HG03060 (cell line): ENCODE results near the gene CLIC4.
"Not testable (repeated sequence)": the region's sequence is repeated elsewhere in the genome, so short reads cannot be mapped to it uniquely, and the experiment has no call there.

ENCODE experiments used
- ATAC-seq: cut with Tn5 transposase; IDR thresholded peaks from one replicate; pipeline ENCODE4 v1.9.1; 2021; ENCODE audit warnings: low read depth, moderate number of reproducible peaks; ENCODE audit not compliant: unreplicated experiment

The CLIC4 gene

DNA sequence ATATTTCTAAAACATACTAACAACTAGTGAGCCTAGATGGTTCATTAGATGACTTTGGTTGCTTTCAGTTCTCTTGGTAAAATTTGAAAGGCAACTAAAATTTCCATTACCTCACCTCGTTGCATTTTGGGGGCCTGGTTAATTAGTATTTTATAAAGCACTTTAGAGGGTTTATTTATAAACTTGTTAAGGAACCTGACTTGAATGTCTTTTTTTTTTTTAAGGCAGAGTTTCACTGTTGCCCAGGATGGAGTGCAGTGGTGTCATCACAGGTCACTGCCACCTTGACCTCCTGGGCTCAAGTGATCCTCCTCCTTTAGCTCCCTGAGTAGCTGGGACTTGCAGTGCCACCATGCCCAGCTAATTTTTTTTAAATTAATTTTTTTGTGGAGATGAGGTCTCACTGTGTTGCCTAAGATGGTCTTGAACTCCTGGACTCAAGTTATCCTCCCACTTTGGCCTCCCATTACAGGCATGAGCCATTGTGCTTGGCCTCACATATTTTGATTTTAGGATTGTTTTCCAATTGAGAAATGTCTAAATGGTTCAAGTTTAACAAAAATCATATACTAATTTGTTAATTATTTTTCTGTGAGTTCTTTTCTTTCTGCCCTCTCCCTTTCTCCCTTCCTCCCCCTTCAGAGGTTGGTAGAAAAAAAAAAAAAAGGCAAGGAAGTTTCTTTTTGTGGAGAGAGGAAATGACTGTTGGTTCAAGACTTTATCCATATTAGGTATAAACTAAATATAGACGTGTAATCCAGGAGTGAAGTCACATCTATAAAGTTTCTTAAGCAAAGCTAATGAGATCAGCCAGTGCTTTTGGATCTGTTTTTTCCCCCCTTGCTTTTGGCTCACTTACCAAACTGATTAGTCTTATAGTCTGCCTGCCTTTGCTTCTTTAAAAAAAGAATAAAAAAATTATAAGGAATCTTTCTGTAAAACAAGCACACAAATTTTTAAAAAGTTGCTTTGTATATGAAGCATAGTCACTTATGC lies 24.7 kb downstream of the CLIC4 start:
- ATAC-seq, result no peak

DNA sequence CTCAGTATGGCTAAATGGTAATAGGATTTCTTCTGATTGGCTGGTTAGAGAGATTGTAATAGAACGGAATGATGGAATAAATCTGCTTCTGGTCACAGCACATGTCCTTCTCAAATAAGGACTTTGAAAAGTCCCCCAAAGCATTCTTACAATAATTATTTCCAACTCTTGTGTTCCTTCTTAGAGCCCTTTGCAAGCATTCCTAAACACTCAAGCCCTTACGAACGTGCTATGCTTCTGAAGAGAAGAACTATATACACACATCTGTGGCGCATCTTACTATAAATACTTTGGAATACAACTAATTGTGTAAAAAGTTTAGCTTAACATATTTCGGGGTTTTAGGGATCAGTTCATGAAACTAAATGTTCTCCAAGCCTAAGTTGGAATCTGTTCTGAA lies 25.6 kb downstream of the CLIC4 start:
- ATAC-seq, result no peak

DNA sequence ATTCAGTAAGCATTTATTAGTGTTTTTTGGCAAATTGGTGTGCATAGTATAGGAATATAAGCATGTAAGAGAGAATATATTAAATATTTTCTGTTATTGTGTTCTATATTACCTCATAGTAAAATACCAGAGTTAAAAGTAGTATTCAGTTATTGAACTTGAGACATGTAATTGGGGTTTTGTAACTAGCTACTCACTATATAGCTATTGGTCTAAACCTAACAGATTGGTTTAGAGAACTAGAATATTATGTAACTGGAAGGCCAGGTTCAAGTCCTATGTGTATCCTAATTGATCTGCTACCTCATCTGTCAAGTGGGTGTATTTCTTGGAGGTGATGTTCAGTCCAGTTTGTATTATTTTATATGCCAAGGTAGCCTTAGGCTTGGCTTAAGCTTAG lies 26.3 kb downstream of the CLIC4 start:
- no peak for ATAC-seq

DNA sequence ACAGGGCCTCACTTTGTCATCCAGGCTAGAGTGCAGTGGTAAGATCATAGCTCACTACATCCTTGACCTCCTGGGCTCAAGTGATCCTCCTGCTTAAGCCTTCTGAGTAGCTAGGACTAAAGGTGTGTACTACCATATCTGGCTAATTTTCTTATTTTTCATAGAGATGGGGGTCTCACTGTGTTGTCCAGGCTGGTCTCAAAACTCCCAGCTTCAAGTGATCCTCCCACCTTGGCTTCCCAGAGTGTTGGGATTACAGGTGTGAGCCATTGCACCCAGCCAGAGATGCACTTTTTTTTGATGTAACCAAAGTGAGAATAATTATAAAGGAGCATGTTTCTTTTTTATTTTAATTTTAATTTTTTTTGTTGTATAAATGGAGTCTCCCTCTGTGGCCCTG lies 28.4 kb downstream of the CLIC4 start:
- no peak for ATAC-seq

DNA sequence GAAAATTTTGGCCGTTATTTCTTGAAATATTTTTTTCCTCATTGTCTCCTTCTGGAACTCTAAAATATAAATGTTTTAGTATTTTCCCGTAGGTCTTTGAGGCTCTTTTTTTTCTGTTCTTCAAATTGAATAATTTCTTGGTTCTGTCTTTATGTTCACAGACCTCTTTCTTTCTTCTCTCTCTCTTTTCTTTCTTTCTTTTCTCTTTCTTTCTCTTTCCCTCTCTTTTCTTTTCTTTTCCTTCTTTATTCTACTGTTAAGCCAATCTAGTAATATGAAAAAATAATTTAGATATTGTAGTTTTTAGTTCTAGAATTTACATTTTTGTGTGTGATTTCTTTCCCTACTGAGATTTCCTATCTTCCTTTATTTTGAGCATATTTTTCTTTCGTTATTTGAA lies 30.1 kb downstream of the CLIC4 start:
- ATAC-seq, result no peak

DNA sequence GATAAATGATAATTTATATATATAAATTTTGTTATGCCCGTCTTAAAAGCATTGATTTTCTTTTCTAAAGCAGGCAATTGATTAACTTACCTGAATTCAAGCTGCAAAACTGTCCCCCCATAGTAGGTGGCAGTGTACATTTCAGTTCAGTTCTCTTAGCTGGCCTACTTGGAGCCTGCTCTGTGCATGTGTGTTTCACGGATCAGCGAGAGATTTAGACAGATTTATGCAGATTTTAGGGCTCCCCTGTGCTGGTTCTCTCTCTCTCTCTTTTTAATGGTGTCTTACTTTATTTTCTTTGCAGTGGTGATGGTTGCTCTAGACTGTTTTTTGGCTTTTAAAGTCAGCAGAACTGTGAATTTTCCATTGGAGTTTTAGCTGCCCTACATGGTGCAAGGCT lies 30.7 kb downstream of the CLIC4 start:
- ATAC-seq, result no peak

DNA sequence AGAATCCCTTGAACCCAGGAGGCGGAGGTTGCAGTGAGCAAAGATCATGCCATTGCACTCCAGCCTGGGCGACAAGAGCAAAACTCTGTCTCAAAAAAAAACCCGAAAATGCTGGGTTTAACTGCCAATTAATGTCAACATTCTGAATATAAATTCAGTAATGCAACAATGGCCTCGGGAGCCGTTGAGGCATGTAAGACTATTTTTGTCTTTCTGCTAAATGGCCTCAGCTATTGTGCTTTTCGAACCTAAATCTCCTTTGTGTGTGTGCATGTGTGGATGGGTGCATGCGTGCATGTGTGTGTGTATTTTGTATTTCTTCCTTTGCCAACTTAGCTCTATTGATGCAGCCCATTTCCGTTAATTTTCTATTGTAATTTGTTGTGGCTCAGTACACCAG lies 31.6 kb downstream of the CLIC4 start:
- no peak for ATAC-seq

DNA sequence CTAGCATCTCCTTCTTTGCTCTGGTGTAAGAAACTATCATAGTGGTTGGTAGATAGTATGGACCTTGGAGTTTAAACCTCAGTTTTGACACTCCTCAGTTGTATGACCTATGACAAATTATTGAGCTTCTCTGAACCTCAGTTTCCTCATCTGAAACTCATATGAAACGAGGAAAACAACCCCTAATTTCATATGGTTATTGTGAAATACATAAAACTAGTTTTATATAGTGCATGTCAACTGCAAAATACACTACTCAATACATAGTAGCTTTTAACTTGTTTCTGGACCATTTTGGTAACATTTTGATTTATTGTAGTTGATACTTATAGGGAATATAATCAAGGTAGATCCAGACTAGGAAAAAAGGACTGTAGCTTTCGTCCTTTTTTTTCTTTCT lies 32.9 kb downstream of the CLIC4 start:
- ATAC-seq, result no peak

DNA sequence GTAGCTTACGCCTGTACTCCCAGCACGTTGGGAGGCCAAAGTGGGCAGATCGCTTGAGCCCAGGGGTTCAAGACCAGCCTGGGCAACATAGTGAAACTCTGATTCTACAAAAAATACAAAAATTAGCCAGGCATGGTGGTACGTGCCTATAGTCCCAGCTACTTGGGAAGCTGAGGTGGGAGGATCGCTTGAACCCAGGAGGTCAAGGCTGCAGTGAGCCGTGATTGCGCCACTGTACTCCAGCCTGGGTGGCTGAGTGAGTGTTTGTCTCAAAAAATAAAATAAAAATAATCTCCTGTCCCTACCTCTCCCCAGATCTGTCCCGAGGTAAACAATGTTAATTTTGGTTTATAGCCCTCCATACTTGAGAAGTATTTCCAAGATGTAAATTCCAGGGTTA lies 34.0 kb downstream of the CLIC4 start:
- ATAC-seq, result not testable (repeated sequence)

DNA sequence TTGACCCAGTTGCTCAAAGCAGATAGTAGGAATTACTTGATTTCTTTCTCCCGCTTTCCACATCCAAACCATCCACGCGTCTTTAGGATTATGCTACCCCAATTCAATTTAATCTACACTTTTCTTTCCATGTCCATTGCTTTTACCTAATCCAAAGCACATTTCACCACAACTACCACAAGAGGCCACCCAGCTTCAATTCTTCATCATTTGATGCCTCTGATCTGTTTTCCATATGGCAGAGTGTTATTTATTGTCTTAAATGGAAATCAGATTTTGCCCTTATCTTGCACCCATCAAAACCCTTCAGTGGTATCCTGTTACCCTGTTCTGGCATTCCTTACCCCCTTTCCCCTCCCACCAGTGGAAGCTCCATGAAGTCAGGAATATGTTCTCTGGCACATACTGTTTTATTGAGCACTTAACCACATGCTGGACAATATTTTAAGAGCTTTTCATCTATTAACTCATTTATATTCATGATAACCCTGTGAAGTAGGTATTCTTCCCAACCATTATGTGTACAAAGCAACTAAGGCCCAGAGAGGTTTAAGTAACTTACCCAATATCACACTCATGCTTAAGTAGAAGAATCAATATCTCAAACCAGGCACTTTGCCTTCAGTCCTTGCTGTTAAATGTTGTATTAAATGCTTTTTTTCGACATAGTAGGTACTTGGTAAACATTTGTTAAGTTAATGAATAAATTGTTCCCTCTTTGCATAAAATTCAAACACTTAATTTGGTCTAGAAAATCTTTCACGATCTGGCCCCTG lies 34.6 kb downstream of the CLIC4 start:
- no peak for ATAC-seq

DNA sequence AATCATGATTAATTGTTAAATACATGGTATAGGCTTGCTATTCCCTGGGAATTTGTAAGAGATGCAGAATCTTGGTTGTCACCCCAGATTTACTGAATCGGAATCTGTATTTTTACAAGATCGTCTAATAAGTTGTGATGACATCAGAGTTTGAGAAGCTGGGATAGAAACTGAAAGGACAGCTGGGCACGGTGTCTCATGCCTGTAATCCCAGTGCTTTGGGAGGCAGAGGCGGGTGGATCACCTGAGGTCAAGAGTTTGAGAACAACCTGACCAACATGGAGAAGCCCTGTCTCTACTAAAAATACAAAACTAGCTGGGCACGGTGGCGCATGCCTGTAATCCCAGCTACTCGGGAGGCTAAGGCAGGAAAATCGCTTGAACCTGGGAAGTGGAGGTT lies 35.4 kb downstream of the CLIC4 start:
- not testable (repeated sequence) for ATAC-seq

DNA sequence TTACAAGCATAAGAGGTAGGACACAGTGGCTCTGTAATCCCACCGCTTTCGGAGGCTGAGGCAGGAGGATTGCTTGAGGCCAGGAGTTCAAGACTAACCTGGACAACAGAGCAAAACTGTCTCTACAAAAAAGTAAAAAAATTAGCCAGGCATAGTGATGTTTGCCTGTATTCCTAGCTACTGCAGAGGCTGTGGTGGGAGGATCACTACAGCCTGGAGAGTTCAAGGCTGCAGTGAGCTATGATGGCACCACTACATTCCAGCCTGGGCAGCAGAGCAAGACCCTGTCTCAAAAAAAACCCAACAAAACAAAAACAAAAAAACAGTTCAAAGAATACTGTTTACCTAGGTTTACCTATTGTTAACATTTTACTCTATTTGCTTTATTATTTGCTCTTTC lies 37.4 kb downstream of the CLIC4 start:
- ATAC-seq, result no peak

DNA sequence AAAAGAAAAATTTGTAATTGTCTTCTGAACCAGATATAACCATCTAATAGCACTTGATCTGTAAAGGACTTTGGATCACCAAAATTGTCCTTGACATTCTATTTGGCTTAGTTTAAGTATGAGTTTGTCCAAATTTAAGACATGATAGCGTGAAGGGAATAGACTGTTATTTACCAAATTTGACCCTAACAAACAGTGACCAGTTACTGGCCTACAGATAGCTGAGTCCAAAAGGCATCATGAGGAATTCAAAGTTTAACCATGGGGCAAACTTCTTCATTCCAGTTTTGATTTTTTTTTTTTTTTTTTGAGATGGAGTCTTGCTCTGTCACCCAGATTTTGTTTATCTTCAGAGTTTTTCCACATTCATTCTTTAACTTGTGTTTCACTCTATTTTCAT lies 38.5 kb downstream of the CLIC4 start:
- no peak for ATAC-seq

DNA sequence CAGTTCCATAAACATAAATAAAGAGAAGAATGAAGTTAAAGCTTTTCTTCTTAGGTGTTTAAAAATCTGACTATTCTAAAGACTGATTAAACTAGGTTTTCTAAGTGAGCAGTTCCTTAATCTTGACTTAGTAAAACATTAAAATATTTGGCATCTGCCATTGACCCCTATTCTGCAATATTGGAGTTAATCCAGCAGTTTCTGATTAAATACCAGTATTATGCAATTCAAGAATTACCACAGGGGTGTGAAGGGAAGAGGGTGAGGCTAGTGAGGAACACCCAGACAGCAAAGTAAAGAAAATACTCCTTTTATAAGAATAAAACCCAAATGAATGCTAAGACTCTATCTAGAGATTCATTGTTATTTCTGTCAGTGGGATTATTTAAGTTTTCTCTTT lies 40.9 kb downstream of the CLIC4 start:
- no peak for ATAC-seq

DNA sequence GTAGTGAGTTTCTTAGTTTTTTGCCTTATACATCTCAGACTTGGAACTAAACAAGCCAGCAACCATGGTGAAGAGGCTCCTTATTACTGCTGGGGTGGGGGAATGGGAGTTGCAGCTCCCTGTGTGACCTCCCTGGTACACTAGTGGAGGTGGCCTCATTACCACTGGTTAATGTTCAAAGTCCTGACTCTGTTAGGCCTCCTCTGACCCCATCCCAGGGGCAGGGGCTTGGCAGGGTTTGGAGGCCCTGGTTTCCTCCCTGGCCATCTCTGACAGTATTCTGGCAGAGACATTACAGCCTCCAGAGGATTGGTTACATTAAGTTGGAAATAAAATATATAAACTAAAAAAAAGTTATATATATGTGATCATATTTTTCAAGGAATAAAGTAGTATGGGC lies 45.2 kb downstream of the CLIC4 start:
- no peak for ATAC-seq

DNA sequence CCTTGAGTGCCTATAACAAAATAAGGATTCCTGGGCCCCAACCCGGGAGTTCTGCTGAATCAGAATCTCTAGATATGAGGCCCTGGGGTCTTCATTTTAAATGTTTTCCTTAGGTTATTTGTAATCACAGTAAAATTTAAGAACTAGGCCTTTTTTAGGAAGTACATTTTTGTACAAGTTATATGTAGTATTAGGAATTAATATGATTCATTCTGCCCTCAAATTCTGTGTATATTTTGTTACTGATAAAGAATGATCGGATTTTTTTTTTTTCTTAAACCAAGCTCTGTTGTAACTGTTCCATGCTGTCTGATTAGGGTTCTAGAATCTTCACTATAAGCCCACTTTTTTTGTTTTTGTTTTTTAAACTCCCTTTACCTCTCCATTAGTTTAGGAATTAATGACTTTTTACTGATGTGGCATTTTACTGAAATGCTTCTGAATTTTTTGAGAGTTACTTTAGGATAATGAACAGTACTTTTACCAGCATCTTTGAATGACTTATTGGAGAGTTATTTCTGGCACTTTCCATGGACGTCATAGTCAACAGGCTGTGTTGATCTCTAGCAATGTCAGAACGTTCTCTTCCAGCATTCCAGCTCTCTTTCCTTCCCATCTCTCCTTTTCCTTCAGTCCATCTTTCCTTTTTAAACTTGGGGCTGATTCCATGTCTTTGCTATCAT lies 48.3 kb downstream of the CLIC4 start:
- no peak for ATAC-seq

DNA sequence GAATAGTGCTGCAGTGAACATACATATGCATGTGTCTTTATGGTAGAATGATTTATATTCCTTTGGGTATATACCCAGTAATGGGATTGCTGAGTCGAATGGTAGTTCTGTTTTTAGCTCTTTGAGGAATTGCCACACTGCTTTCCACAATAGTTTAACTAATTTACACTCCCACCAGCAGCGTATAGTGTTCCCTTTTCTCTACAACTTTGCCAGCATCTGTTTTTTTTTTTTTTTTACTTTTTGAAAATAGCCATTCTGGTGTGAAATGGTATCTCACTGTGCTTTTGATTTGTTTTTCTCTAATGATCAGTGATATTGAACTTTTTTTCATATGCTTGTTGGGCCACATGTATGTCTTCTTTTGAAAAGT lies 48.9 kb downstream of the CLIC4 start:
- not testable (repeated sequence) for ATAC-seq

DNA sequence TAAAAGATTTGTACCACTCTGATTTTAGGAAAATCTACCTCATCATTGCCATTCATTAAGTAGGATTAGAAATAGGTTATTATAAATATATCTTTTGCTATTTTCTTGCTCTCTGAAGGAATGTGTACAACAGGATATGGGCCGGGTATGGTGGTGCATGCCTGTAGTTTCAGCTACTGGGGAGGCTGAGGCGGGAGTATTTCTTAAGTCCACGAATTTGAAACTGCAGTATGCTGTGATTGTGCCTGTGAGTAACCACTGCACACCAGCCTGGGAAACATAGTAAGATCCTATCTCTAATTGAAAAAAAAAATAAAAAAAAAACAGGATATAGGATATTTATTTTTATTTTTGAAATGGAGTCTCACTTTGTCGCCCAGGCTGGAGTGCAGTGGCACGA lies 50.0 kb downstream of the CLIC4 start:
- no peak for ATAC-seq

DNA sequence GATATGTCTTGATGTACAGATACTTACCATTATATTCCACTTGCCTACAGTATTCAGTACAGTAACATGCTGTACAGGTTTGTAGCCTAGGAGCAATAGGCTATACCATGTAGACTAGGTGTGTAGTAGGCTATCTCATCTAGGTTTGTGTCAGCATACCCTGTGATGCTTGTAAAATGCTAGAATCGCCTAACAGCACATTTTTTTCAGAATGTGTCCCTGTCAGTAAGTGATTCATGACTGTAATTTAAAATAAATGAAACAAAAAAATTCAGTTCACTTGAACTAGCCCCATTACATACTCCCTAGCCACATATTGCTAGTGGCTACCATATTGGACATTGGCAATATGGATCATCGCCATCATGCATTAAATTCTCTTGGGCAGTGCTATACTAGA lies 51.3 kb downstream of the CLIC4 start:
- ATAC-seq, result no peak

DNA sequence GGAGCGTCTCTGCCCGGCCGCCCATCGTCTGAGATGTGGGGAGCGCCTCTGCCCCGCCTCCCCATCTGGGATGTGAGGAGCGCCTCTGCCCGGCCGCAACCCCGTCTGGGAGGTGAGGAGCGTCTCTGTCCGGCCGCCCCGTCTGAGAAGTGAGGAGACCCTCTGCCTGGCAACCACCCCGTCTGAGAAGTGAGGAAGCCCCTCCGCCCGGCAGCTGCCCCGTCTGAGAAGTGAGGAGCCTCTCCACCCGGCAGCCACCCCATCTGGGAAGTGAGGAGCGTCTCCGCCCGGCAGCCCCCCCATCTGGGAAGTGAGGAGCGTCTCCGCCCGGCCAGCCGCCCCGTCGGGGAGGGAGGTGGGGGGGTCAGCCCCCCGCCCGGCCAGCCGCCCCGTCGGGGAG lies 54.0 kb downstream of the CLIC4 start:
- not testable (repeated sequence) for ATAC-seq

DNA sequence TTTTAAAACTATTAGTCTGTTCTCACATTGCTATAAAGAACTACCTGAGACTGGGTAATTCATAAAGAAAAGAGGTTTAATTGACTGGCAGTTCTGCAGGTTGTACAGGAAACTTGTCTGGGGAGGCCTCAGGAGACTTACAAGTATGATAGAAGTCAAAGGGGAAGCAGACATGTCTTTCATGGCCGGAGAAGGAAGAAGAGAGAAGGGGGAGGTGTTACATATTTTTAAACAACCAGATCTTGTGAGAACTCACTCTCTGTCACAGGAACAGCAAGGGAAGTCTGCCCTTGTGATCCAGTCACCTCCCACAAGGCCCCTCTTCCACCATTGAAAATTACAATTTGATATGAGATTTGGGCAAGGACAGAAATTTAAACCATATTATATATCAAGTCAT lies 55.9 kb downstream of the CLIC4 start:
- no peak for ATAC-seq
